Sciatic nerve (tissue), 2 donors: ENCODE results near the gene PRKN. TPM values are rescaled to one million over a fixed set of nuclear protein-coding genes. Genes with fewer than 3 reads are reported as not detected.
"Not testable (repeated sequence)": the region's sequence is repeated elsewhere in the genome, so short reads cannot be mapped to it uniquely, and the experiment has no call there.

ENCODE experiments used
- ATAC-seq: fragments of 200-7000 bp; cut with Tn5 transposase; one replicate; pipeline ENCODE4 v1.9.1; 2020; ENCODE audit warnings: mild to moderate bottlenecking, moderate library complexity
- DNase-seq: peaks from one replicate; pipeline ENCODE4 v3.0.0-alpha.2; 2020; ENCODE audit warnings: low spot score
- intact Hi-C: fragments of 100-400 bp; cut with DNase I; formaldehyde crosslinking; loops from one replicate; pipeline ENCODE4 v1.14.2; 2022
- total RNA-seq: library from RNA; stranded (reverse); fragmentation: NEBNext Ultra II Directional; extraction: Animal tissue kit (Norgen Biotek cat#: 25700); gene quantifications from one replicate; pipeline ENCODE4 v1.2.1, GENCODE V29; 2021
- donor health status: DM: no; HTN: no; CAD: no.
- donor health status: DM: no; HTN: no; CAD: no.

Gene PRKN
- total RNA-seq, 1 donor from 2014 or later = 15.9 TPM

DNA sequence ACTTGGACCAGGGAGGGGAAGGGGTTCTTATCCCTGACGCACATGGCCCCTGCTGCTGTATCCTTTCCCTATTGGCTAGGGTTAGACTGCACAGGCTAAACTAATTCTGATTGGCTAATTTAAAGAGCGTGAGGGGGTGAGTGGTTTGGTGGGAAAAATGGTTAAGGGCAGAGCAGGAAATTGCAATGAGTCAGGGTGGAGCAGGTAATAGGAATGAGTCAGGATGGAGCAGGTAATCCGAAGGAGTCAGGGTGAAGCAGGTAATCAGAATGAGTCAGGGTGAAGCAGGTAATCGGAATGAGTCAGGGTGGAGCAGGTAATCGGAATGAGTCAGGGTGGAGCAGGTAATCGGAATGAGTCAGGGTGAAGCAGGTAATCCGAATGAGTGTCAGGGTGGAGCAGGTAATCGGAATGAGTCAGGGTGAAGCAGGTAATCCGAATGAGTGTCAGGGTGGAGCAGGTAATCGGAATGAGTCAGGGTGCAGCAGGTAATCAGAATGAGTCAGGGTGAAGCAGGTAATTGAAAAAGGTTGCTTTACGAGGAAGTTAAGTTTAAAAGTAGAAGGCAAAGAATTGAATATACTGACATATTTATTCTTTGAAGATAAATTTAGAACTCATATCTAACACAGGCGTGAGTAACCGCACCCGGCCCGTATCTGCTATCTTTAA is 1412.2 kb downstream of the PRKN start:
- intact Hi-C loops, ATAC-seq, DNase-seq: not testable (repeated sequence)

DNA sequence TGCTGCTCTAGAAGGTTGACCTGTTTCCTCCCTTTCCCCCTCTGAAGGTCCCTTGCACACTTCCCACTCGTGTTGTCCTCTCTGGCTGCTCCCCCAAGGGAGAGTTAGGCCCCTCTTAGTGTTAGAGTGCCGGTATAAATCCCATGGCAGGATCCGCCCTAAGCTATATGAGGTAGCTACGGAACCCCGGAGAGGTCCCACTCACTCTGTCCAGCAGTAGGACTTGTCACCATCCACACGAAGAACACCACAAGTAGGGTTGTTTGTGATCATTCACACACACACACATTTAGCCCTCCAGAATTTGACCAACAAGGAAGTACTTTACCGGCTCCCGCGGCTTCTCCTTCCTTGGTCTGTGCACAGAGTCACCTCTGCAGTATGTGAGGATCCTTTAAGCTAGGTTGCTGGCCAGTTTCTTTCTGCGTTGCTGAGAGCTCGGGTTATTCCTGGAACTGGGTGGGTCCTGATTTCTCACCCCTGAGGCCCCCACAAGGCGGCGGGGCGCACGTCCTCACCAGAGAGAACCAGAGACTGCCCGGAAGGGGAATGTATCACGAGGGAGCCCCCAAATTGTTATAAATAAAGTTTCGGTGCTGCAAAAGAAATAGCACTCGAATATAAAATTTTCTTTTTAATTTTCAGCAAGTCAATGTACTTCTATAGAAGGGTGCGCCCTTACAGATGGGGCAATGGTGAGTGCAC is 1412.9 kb downstream of the PRKN start:
- DNase-seq, ATAC-seq, intact Hi-C loops: not testable (repeated sequence)

DNA sequence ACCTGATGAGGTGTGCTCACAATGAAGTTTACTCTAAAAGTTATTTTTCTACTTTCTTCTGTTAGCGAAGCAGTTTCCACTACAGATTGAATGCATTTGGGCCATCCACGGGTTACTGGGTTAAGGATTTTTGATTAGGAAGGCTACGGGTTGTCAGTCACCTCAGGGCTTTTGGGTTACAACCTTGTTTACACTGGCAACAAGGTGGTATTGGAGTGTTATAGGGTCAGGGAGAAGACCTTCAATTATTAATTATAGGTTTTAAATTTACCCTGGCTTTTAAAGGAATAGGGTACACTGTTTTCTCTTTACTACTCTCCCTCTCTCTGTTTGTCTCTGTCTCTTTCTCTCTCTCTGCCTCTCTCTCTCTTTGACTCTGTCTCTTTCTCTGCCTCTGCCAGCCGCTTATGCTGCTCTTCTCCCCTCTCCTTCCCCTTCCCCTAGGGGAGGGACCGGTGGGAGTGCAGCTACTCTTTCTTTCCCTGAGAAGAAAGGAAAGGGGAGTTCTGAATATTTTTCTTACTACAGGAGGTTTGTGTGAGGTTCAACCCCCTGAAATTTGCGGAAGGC is 1413.5 kb downstream of the PRKN start:
- no peak for DNase-seq
- intact Hi-C loops = no loop called here

DNA sequence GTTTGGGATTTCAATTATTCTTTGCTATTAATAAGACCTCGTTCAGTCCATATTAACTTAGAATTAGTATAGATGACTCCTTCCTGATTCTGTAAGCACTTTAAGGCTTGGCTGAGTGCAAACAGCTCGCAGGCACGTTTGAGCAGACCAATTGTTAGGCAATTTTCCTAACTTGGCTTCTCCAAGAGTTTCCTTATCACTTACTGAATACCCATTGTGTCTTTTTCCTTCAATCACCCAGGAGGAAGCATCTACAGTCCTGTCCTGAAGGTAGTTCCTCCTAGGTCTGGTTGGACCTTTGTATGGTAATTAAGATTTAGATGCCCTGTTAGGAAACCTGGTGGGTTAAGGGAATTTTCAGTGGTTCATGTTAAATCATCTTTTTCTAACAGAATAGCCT is 1414.1 kb downstream of the PRKN start:
- DNase-seq, ATAC-seq, intact Hi-C loops: not testable (repeated sequence)

More for the DNA sequence above, 1413.5 kb downstream of the PRKN start:
- no peak for ATAC-seq

DNA sequence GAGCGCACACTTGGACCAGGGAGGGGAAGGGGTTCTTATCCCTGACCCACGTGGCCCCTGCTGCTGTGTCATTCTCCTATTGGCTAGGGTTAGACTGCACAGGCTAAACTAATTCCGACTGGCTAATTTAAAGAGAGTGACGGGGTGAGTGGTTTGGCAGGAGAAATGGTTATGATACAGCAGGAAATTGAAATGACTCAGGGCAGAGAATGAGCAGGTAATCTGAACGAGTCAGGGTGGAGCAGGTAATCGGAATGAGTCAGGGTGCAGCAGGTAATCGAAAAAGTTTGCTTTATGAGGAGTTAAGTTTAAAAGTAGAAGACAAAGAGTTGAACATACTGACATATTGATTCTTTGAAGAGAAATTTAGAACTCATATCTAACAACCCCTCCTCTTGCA is 1417.8 kb downstream of the PRKN start:
- ATAC-seq, intact Hi-C loops, DNase-seq: not testable (repeated sequence)

DNA sequence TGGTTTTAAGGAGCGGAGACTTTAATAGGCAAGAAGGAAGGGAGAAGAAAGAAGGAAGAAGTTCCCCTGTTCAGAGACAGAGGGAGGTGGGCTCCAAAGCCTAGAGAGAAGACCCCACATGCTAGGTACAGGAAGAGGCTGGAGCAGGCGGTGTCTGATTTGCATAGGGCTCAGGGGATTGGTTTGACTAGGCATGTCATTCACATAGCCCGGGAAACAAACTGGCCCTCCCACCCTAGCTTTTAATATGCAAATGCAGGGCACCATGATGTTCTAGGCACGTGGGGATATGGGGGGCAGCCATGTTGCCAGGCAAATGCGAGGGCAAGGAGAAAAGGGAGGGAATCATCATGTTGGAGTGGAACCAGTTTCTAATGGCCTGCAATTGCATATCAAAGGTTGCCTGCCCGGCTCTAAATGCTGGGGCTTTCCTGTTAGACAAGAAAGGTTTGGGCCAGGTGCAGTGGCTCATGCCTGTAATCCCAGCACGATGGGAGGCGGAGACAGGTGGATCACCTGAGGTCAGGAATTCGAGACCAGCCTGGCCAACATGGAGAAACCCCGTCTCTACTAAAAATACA is 1419.4 kb downstream of the PRKN start:
- intact Hi-C loops = no loop called here
- no peak for DNase-seq
- ATAC-seq = no peak

DNA sequence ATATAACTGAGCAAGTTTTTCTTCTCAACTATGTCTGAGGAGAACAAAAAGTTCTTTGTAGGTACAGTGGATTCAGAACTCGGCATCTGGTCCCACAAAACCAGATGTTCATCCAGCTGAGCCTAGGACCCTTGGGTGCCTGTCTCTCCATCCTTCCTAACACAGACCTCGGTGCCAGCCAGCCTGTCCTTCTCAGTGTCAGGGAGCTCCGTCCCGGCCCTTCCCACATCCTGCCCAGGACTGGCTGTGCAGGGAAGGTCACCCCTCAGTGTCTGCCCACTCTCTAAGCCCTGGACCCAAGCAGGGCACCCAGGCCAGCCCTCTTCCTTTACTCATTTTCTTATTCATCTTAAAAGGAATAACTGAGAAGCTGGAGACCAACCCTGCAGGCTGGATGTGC is 1421.7 kb downstream of the PRKN start:
- DNase-seq (no peak), ATAC-seq (peak; percentile 66)
- intact Hi-C loops = no loop called here

DNA sequence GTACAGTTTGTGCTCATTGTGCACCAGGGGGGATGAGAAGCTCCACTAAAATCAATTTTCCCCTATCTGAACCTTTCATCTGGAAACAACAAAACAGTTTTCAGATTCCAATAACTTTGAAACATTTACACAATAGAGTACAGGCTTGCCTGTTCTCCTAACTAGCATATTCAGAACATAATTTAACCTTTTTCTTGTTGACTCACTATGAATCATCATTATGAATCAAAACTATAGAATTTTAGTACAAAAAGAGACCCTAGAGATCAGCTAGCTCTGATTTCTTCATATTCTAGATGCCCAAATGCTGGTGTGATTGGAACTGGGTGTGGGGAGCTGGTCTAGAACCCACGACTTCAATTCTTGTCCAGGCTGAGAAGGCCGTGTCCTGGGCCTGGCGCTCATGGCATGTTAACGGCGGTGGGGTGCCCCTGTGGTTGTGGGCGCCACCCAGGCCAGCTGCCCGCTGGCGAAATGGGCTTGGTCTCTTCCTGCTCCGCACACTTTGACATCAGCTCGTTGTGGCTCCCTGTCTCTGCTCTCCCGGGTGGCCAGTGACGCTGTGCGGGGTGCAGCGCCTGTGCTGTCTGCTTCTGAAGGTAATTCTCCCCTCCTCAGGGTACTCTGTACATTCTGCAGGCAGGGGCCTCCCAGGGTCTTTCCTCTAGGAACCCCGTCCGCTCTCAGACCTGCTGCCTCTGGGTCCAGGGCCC is 1423.8 kb downstream of the PRKN start:
- intact Hi-C loops = no loop called here
- no peak for DNase-seq
- ATAC-seq = no peak

DNA sequence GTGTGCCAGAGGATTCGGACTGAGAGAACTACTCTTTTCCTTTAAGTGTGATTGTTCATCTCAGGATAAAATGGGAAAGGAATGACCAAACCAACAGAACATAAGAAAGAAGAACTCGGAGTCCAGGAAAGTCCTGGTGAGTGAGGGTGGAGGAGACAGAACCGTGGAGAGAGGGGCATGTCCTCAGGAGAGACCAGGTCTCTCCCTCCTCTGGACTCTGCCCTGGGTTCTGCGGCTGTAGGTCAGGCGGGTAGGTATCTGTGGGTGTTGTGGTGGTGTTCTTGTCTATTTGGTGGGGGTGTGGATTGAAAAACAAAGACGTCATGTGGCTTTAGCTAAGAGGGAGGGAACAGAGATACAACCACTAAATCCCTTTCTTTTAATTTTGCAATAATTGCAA is 1424.6 kb downstream of the PRKN start:
- intact Hi-C loops = no loop called here
- no peak for ATAC-seq
- DNase-seq = no peak

DNA sequence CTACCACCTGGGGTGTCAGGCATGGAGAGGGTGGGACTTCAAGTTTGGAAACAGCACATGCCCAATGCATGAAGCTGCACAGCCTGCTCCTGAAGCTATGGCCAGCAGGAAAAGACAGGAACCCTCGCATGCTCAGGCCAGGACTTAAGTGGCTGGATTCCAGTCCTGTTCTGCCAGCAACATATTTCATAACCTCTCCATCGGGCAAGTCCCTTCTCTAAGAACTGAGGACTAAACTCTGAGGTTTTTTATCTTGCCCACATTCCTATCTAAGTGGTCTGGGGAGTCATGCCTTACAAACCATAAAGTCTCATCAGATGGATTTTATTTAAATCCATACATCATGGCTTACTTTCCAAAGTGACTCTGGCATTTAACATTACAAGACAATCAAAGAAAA is 1426.2 kb downstream of the PRKN start:
- peak; percentile 82 for ATAC-seq
- intact Hi-C loops = no loop called here
- no peak for DNase-seq

DNA sequence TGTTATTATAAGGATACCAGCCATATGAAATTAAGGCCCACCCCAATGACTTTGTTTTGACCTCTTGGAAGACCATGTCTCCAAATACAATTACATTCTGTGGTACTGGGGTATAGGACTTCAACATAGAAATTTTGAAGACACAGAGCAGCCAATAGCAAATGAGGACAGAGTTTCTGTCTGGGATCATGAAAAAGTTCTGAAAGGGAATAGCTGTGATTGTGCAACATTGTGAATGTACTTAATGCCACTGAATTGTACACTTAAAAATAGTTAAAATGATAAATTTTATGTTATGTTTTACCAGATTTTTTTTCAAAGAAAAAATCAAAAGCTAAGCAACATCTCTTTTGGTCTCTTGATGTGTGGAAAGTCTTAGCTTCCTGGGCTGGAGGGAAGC is 1426.7 kb downstream of the PRKN start:
- no peak for DNase-seq
- intact Hi-C loops = no loop called here
- ATAC-seq = peak; percentile 19

DNA sequence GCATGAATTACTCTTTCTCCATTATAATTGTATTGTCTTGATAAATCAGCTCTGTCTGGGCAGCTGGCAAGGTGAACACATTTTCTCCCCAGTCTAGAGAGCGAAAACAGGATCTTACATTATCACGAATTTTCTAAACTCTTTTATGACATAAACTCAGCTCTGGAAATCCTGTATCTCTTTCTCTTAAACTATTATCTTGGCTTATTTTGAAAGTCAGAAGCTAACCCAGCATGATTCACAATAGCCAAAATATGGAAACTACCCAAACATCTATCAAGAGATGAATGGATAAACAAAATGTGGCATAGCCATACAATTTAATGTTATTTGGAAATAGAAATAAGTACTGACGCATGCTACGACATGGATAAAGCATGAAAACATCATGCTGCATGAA is 1427.8 kb downstream of the PRKN start:
- intact Hi-C loops = no loop called here
- DNase-seq (no peak), ATAC-seq (no peak)

Other genes starting within 250 kb of the PRKN start
- gene PACRG, start 208 bp upstream of the PRKN start, total RNA-seq = 4.3 TPM